GM18520 (cell line): ENCODE measurements around the gene PARD6G.
"Not testable (repeated sequence)": the region's sequence is repeated elsewhere in the genome, so short reads cannot be mapped to it uniquely, and the experiment has no call there.

Experiments used
- ATAC-seq: cut with Tn5 transposase; IDR thresholded peaks from one replicate; pipeline ENCODE4 v1.9.1; 2021; ENCODE audit not compliant: unreplicated experiment

Gene PARD6G

DNA sequence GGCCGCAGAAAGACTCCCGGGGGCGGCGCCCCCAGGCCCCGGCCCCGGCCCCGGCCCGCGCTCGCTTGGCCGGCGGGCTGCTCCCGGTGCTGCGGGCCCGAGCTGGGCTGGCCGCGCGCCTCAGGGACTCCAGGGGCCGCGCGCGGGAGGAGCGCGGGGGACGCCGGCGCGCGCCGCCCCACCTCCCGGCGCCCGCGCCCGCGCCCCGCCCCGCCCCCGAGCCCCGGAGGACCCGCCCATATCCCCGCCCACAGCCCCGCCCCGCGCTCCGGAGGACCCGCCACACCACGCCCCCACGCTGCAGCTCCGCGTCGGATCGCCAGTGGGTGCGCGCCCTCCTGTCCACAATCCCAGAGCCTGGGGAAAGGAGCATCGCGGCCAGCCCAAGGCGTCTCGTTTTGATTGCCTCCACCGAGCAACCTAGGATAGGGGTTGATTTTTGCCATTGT is at the start of gene PARD6G:
TSS of gene PARD6G (minus strand) at position 122 of the 449 bp plus-strand sequence. CDS start 166 bp downstream, outside the sequence.
- no peak for ATAC-seq

DNA sequence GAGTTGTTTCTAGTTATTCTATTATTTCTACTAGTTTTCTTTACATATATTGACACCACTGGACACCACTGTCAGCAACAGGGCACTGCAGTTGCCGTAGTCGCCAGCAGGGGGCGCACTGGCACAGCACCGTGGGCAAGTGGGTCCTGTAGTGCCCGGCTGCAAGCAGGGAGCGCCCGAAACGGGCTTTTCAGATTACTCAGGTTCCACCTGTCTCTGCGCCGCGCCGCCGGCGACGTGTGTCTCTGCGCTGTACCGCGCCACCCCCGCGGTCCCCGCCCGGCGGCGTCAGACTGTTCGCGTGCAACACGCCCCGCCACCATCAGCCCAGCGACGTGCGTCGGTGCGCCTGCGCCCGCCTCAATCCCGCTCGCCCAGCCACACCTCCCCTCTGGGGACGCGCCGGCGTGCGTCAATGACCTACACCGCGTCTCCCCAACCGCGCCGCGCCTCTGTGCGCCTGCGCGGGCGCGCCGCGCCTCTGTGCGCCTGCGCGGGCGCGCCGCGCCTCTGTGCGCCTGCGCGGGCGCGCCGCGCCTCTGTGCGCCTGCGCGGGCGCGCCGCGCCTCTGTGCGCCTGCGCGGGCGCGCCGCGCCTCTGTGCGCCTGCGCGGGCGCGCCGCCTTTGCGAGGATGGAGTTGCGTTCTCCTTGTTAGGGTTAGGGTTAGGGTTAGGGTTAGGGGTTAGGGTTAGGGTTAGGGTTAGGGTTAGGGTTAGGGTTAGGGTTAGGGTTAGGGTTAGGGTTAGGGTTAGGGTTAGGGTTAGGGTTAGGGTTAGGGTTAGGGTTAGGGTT is 15.1 kb upstream of the PARD6G start:
- ATAC-seq, result not testable (repeated sequence)

DNA sequence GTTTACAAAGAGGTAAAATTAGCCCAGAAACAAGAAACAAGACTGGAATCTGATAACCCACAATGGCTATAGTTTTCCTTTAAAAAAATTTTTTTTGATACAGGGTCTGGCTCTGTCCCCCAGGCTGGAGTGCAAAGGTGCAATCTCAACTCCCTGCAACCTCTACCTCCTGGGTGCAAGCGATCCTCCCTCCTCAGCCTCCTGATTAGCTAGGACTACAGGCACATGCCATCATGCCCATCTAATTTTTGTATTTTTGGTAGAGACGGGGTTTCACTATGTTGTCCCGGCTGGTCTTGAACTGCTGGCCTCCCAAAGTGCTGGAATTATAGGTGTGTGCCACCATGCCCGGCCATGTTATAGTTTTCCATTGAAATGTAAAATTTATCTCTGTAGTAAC is 12.3 kb upstream of the PARD6G start:
- no peak for ATAC-seq

DNA sequence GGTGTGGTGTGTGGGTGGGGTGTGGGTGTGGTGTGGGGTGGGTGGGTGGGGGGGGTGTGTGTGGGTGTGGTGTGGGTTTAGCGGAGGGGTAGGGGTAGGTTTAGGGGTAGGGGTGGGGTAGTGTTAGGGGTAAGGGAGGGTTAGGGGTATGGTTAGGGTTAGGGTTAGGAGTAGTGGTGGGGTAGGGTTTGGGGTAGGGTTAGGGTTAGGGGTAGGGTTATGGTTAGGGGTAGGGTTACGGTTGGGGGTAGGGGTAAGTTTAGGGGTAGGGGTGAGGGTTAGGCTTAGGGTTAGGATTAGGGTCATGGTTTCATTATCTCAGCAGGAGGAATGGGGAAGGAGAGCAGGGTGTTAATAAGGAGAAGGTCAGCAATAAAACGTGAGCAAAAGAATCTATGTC is 11.3 kb upstream of the PARD6G start:
- ATAC-seq, result no peak

DNA sequence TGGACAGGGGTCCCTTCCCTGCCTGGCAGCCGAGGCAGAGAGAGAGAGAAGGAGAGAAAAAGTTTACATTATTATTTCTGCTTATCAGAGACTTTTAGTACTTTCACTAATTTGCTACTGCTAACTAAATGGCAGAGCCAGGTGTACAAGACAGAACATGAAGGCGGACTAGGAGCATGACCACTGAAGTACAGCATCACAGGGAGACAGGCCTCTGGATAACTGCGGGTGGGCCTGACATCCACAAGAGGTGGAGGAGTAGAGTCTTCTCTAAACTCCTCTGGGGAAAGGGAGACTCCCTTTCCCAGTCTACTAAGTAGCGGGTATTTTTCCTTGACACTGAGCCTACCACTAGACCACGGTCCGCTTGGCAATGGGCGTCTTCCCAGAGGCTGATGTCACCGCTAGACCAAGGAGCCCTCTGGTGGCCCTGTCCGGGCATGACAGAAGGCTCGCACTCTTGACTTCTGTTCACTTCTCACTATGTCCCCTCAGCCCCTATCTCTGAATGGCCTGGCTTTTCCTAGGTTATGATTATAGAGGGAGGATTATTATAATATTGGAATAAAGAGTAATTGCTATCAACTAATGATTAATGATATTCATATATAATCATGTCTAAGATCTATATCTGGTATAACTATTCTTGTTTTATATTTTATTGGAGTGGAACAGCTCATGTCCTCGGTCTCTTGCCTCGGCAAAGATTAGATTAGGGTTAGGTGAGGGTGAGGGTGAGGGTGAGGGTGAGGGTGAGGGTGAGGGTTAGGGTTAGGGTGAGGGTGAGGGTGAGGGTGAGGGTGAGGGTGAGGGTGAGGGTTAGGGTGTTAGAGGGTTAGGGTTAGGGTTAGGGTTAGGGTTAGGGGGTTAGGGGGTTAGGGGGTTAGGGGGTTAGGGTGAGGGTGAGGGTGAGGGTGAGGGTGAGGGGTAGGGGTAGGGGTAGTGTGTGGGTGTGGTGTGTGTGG is 10.5 kb upstream of the PARD6G start:
- ATAC-seq, result not testable (repeated sequence)

DNA sequence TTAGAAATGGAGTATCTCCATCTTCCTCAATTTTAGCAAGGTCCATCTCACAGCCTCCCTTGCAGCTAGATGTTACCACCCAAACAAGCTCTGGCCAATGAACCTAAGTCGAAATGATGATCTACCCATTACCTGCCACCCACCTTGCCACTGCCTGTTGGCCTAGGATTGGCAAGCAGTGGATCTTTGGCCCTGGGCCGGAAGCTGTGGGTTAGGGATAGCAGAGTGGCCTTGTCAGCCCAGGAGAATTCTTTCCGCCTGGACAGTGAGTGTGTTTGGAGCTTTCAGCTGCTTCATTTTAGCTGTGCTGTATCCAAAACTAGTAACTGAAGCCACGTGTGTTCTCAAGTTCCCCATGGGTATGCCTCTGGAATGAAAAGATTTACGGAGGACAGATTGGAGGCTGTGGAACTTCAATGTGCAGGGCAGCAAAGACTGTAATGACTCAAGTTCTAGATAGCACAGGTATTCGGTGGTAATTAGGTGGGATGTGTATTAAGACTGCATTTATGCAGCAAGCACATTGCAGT is 7.7 kb upstream of the PARD6G start:
- ATAC-seq, result no peak

DNA sequence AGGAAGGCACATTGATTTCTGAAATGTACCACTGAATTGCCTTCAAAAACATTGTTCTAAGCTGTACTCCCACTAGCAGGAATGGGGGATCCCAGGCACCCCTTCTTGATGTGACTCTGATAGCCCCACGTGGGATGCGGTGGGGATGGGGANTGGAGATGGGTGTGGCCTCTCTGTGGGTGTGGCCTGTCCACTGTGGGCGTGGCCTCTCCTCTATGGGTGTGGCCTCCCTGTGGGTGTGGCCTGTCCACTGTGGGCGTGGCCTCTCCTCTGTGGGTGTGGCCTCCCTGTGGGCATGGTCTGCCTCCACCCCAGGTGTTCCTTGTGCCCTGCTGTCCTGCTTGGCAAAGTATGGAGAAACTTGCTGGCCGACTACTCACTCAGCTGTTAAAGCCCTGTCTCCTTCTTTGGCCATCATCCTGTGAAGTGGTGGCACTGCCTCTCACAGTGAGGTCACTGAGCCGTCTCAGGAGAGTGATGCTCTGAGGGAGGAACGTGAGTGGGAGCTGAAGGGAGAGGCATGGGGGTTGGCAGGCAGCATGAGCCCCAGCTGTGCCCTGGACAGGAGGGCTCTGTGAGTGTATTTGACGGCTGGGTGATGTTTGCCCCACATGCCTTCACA is 6.7 kb upstream of the PARD6G start:
- ATAC-seq, result no peak

GRCh38 chr18:80253236-80253635 is 5.9 kb upstream of the PARD6G start:
- ATAC-seq, result no peak

DNA sequence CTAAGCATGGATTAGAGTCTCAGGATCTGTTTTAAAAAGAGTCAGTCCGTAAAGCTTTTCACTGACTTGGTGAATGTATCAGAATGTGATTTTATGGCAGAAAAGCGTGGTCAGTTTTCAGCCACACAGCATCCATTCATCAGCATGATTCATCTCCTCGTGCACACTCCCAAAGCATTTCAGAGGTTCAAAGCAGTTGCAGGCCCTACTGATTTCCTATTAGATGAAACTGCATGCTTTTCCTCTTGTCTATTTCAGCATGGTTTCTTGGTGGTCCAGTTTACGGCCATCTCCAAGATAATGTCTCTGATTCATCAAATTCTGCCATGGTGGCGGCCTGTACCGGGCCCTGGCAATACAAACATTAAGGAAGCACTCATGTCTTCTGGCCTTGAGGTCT is 4.8 kb upstream of the PARD6G start:
- ATAC-seq, result no peak

DNA sequence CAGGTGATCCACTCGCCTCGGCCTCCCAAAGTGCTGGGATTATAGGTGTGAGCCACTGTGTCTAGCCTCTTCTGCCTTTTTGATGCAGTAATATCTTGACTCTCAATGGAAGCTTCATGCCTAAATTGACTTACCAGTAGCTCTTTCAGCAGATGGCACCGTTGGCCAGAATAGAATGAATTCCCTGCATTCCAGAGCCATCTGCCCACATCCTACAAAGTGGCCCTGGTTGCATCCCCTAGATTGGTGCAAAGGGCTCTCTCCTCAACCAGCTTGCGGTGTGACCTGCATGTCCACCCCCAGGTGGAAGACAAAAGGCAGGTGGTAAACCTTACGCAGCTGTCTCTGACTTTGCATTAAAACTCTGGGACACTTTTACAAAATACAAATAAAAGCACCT is 4.4 kb upstream of the PARD6G start:
- no peak for ATAC-seq

DNA sequence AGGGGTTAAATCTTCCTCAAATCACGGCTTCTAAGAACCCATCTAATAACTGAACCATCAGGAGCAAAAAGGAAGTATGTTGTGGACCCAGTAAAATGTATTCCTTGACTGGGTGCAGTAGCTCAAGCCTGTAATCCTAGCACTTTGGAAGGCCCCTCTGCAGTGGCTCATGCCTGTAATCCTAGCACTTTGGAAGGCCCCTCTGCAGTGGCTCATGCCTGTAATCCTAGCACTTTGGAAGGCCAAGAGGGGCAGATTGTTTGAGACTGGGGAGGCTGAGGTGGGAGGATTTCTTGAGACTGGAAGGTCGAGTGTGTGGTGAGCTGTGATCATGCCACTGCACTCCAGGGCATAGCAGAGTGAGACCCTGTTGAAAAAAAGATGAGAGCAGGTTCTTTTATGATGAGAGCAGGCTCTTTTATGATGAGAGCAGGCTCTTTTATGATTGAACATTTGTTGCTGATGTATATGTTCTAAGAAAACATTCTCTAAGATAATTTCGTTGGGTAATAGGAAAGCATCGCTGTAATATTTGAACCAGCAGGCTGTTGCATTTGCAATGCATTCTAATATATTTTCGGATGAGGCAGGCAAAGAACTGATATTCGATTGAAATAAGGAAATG is 3.5 kb upstream of the PARD6G start:
- no peak for ATAC-seq

GRCh38 chr18:80249217-80250093 is 2.1 kb upstream of the PARD6G start:
- no peak for ATAC-seq

GRCh38 chr18:80246445-80247392 is 595 bp downstream of the PARD6G start:
- no peak for ATAC-seq

GRCh38 chr18:80245781-80246444 is 1.4 kb downstream of the PARD6G start:
- ATAC-seq, result no peak

- ATAC-seq, result no peak
Observed at GRCh38 chr18:80244956-80245730, 2.2 kb downstream of the PARD6G start.

DNA sequence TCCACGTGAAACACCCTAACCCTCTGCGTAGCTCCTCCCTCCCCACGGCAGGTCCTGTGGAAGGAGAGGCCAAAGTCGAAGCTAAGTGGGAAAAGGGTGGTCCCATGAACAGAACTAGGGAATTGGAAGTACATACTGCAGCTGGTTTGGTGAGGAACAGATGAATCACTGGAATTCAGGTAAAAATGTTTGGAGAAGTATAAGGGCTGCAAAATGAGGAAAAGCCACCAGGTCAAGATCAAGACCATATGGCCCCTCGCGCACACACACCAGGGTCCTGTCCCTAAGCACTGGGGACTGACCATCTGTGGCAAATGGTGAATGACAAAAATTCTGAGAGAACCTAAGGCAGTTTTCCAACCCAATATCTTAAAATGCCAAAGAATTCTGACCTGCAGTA is 3.1 kb downstream of the PARD6G start:
- no peak for ATAC-seq

- ATAC-seq, result no peak
Observed at GRCh38 chr18:80243204-80243603, 4.1 kb downstream of the PARD6G start.
